Ishikawa (cell line): ENCODE measurements around the gene PTPRM.

Experiments used
- CEBPB ChIP-seq: IDR thresholded peaks from 2 replicates; pipeline ENCODE4 v1.6.1; 2012
- CREB1 ChIP-seq: IDR thresholded peaks from 2 replicates; pipeline ENCODE4 v1.6.1; 2012; ENCODE audit warnings: low read depth
- EGR1 ChIP-seq: IDR thresholded peaks from 2 replicates; pipeline ENCODE4 v1.6.1; 2012
- EP300 ChIP-seq: IDR thresholded peaks from 2 replicates; pipeline ENCODE4 v1.6.1; 2012; ENCODE audit warnings: borderline replicate concordance
- FOXM1 ChIP-seq: IDR thresholded peaks from 2 replicates; pipeline ENCODE4 v1.6.1; 2012; ENCODE audit warnings: low read depth, borderline replicate concordance
- NFIC ChIP-seq: IDR thresholded peaks from 2 replicates; pipeline ENCODE4 v1.6.1; 2012
- RAD21 ChIP-seq: IDR thresholded peaks from 2 replicates; pipeline ENCODE4 v1.6.1; 2012; ENCODE audit warnings: low read depth
- TAF1 ChIP-seq: IDR thresholded peaks from 2 replicates; pipeline ENCODE4 v1.6.1; 2012; ENCODE audit warnings: low read depth, mild to moderate bottlenecking
- TCF12 ChIP-seq: IDR thresholded peaks from 2 replicates; pipeline ENCODE4 v1.6.1; 2012; ENCODE audit warnings: low read depth
- TEAD4 ChIP-seq: IDR thresholded peaks from 2 replicates; pipeline ENCODE4 v1.6.1; 2012
- YY1 ChIP-seq: IDR thresholded peaks from 2 replicates; pipeline ENCODE4 v1.6.1; 2012; ENCODE audit warnings: low read depth
- ZBTB7A ChIP-seq: IDR thresholded peaks from 2 replicates; pipeline ENCODE4 v1.6.1; 2012; ENCODE audit warnings: low read depth
- TF ChIP-seq, protein P1 (sequence below): IDR thresholded peaks from 2 replicates; pipeline ENCODE4 v1.6.1; 2012
- TF ChIP-seq, protein P2 (sequence below): IDR thresholded peaks from 2 replicates; pipeline ENCODE4 v1.6.1; 2012
- TF ChIP-seq, protein P3 (sequence below): IDR thresholded peaks from 2 replicates; pipeline ENCODE4 v1.6.1; 2012; ENCODE audit warnings: low read depth, mild to moderate bottlenecking

The PTPRM gene

DNA sequence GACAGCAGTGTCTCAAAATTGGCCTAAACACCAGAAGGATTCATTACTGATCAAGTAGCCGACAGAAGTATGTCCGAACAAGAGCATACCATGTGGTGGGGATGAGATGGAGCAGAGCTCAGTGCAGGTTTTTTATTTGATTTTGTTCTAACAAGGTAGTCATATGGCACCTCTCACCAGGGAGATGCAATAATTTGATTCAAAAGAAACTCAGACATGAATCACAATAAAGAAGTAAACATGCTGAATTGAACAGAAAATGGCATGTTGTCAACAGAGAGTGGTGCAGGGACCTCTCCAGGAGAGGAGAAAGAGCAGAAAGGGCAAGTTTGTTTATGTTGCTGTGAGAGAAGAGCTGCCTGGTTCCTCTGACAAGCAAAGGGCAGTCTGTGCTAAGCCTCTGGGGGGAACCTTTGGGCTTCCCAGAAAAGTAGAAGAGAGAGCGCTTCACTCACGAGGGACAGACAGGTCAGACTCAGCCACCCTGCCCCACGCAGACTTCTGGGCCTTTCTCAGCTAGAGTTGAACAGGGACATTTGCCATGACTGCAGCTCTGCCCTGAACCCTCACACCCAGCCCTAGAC is 690.8 kb downstream of the PTPRM start:
- TF ChIP-seq TAF1: no peak
- no peak for TF ChIP-seq EP300
- no peak for TF ChIP-seq CREB1
- TF ChIP-seq FOXM1: no peak
- no peak for TF ChIP-seq ZBTB7A
- no peak for TF ChIP-seq TEAD4
- TF ChIP-seq YY1: no peak
- TF ChIP-seq, protein P1, sequence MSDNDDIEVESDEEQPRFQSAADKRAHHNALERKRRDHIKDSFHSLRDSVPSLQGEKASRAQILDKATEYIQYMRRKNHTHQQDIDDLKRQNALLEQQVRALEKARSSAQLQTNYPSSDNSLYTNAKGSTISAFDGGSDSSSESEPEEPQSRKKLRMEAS: no peak
- TF ChIP-seq, protein P2, sequence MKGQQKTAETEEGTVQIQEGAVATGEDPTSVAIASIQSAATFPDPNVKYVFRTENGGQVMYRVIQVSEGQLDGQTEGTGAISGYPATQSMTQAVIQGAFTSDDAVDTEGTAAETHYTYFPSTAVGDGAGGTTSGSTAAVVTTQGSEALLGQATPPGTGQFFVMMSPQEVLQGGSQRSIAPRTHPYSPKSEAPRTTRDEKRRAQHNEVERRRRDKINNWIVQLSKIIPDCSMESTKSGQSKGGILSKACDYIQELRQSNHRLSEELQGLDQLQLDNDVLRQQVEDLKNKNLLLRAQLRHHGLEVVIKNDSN: no peak
- no peak for TF ChIP-seq CEBPB
- no peak for TF ChIP-seq TCF12
- TF ChIP-seq NFIC: no peak
- TF ChIP-seq EGR1: no peak
- TF ChIP-seq RAD21: no peak
- TF ChIP-seq, protein P3, sequence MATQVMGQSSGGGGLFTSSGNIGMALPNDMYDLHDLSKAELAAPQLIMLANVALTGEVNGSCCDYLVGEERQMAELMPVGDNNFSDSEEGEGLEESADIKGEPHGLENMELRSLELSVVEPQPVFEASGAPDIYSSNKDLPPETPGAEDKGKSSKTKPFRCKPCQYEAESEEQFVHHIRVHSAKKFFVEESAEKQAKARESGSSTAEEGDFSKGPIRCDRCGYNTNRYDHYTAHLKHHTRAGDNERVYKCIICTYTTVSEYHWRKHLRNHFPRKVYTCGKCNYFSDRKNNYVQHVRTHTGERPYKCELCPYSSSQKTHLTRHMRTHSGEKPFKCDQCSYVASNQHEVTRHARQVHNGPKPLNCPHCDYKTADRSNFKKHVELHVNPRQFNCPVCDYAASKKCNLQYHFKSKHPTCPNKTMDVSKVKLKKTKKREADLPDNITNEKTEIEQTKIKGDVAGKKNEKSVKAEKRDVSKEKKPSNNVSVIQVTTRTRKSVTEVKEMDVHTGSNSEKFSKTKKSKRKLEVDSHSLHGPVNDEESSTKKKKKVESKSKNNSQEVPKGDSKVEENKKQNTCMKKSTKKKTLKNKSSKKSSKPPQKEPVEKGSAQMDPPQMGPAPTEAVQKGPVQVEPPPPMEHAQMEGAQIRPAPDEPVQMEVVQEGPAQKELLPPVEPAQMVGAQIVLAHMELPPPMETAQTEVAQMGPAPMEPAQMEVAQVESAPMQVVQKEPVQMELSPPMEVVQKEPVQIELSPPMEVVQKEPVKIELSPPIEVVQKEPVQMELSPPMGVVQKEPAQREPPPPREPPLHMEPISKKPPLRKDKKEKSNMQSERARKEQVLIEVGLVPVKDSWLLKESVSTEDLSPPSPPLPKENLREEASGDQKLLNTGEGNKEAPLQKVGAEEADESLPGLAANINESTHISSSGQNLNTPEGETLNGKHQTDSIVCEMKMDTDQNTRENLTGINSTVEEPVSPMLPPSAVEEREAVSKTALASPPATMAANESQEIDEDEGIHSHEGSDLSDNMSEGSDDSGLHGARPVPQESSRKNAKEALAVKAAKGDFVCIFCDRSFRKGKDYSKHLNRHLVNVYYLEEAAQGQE: no peak

DNA sequence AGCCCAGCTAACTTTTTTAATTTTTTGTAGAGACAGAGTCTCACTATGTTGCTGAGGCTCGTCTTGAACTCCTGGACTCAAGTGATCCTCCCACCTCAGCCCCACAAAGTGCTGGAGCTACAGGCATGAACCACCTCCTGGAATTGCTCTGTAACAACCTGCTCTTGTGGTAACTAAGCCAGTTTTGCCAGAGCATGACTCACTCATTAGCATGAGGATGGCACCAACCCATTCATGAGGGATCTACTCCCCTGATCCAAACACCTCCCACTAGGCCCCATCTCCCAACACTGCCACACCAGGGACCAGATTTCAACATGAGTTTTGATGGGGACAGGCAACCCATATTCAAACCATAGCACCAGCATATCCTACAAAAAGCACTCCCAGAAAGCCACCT is 693.2 kb downstream of the PTPRM start:
- TF ChIP-seq TCF12 (no peak), TAF1 (no peak), ZBTB7A (no peak), EGR1 (no peak), CREB1 (no peak), EP300 (no peak)
- TF ChIP-seq, protein P1: no peak

DNA sequence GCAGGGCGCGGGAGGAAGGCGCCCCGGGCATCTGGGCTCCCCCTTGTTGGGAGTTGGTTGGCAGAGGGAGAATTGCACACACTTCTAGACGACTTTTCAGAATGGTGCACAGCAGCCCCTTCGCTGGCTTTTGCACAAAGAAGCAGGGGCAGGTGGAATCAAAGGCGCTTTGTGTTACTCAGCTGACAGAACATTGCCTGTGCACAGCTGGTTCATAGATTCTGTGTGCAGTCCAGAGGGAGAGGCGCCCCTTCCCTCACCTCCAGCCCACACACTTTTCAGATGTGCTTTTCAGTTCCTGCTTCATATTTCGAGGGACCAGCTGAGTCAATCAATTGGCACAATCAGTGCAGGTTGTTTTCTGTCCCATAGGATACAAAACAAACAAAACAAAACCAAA is 693.7 kb downstream of the PTPRM start:
- TF ChIP-seq CREB1 (no peak), TEAD4 (no peak), EP300 (no peak), ZBTB7A (no peak), YY1 (no peak), FOXM1 (no peak), TCF12 (no peak), EGR1 (no peak), RAD21 (no peak), CEBPB (no peak), TAF1 (no peak), NFIC (no peak)
- TF ChIP-seq, protein P2: no peak
- TF ChIP-seq, protein P1: no peak
- TF ChIP-seq, protein P3: no peak

DNA sequence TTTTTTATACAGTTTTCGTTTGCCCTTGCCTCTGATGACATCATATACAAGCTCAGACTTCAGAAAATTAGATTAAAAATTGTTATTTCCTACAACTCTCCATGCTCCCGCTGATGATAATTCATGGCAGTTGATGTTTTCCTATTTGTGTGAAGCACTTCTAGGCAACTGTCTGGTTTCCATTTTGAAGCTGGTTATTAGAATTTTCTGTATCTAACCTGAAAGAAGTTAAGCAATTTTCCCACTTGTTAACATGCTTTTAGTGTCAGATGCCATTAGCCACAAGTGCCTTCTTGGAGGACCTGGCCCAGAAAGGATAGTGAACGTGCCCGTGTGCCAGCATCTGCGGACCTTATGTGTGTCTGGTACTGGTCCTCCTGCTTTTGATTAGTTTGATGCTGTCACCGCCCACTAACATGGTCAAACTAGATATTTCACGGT is 694.6 kb downstream of the PTPRM start:
- TF ChIP-seq TAF1 (no peak), EGR1 (no peak), RAD21 (no peak), CREB1 (no peak)

DNA sequence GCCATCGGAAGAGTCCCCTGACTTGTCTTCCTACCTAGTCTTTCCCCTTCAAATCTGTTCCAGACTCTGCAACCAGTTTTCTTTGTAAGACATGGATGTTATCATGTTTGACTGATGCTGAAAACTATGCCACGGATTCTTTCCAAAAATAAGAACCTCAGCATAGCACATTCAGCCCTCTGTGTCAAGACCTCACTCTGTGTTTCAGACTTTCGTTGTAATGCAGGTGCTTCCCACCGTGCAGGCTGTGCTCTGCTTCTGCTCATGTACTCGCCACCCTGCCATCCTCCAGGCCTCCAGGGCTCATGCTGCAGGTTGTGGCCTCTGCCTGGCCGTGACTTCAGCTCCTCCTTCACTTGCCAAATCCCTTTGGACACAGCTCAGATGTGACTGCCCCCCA is 695.1 kb downstream of the PTPRM start:
- TF ChIP-seq ZBTB7A (no peak), EP300 (no peak), TCF12 (no peak), TAF1 (no peak)
- TF ChIP-seq, protein P3: no peak
